Natural killer cell treated with Interleukin-12 subunit alpha and Interleukin-12 subunit beta and Interleukin-15 and Interleukin-18, amount 100 ng/mL, for 72 hours (primary cell): Measurements from ENCODE around the gene SMARCB1. TPM values are rescaled to one million over a fixed set of nuclear protein-coding genes. Genes with fewer than 3 reads are reported as not detected.

Experiments used
- ATAC-seq, 2 donors: fragments of 150-1000 bp; cut with Tn5 transposase in 1 of 2; sonication (Bioruptor Pico), chemical (Tn5 transposase) in 1 of 2; 2 replicates each; pipeline ENCODE4 v1.10.0; 2021
- DNase-seq: peaks from one replicate; pipeline ENCODE4 v3.0.0; 2022; ENCODE audit warnings: low spot score
- H3K27ac Mint-ChIP-seq, 2 donors: 1 replicate in 1 of 2; 2 replicates in 1 of 2; pipeline ENCODE4 v1.8.0; 2022; ENCODE audit warnings: mixed read lengths in 2 of 2, mild to moderate bottlenecking in 1 of 2, moderate library complexity in 1 of 2
- H3K27me3 Mint-ChIP-seq, 2 donors: 1 replicate in 1 of 2; 2 replicates in 1 of 2; pipeline ENCODE4 v1.8.0; 2022; ENCODE audit warnings: mixed read lengths in 2 of 2
- H3K36me3 Mint-ChIP-seq: one replicate; pipeline ENCODE4 v1.8.0; 2022; ENCODE audit warnings: mixed read lengths
- H3K4me1 Mint-ChIP-seq, 2 donors: 1 replicate in 1 of 2; 2 replicates in 1 of 2; pipeline ENCODE4 v1.8.0; 2022; ENCODE audit warnings: low read depth in 2 of 2, mixed read lengths in 2 of 2, mild to moderate bottlenecking in 1 of 2
- H3K4me3 Mint-ChIP-seq: one replicate; pipeline ENCODE4 v1.8.0; 2022; ENCODE audit warnings: mixed read lengths
- H3K9me3 Mint-ChIP-seq: 2 replicates; pipeline ENCODE4 v1.8.0; 2022; ENCODE audit warnings: mixed read lengths
- total RNA-seq, 2 donors: library from RNA; stranded (reverse); gene quantifications; one replicate each; pipeline ENCODE4 v1.2.3, GENCODE V29; 2022

The SMARCB1 gene
- total RNA-seq, 2 donors from 2014 or later: 70.5 to 105 TPM

- no peaks in the 10 kb centered on the region for H3K9me3 Mint-ChIP-seq
- ATAC-seq: no peak
- no peak for DNase-seq
- no peak overlapping the region for H3K27ac Mint-ChIP-seq
- H3K4me1 Mint-ChIP-seq: peaks cover 12% of the 10 kb centered on the region in 2 donors
- no peaks in the 10 kb centered on the region for H3K27me3 Mint-ChIP-seq
- H3K4me3 Mint-ChIP-seq: no peak overlapping the region
- no peaks in the 10 kb centered on the region for H3K36me3 Mint-ChIP-seq
These were observed 33.4 kb upstream of the SMARCB1 start for GRCh38 chr22:23753385-23753784.

GRCh38 chr22:23754220-23754919, 32.4 kb upstream of the SMARCB1 start, which contains the start of gene VPREB3:
Gene VPREB3 (minus strand): TSS chr22:23754425. CDS start chr22:23754363, 62 bp downstream.
- Mint-ChIP-seq H3K27ac (no peak within 1 kb of the TSS), H3K4me3 (no peak within 1 kb of the TSS), H3K4me1 (peaks cover 12% of the 10 kb centered on the region in 2 donors), H3K9me3 (no peaks in the 10 kb centered on the region), H3K36me3 (no peaks in the 10 kb centered on the region), H3K27me3 (no peaks in the 10 kb centered on the region)
- DNase-seq (no peak), ATAC-seq (no peak)

DNA sequence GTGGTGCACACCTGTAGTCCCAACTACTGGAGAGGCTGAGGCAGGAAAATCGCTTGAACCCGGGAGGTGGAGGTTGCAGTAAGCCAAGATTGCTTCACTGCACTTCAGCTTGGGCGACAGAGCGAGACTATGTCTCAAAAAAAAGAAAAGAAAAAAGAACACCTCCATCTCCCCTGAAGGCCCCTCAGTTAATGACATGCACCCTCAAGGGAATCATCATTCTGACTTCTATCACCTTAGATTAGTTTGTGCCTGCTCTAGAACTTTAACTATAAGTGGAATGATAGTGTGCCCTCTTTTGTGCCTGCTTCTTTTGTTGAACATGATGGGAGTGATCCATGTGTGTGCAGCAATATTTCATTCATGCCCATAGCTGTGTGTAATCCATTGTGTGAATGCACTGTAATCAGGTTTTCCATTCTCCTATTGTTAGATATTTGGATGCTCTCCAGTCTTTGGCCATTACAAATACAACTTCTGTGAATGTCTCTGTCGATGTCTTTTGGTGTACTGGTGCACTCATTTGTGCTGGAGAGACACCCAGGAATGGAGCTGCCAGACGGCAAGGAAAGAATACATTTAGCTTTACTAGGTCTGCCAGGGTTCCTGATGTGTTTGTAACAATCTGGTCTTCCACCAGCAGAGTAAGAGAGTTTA, 31.7 kb upstream of the SMARCB1 start:
- Mint-ChIP-seq H3K36me3 (no peaks in the 10 kb centered on the region), H3K4me3 (no peak overlapping the region), H3K27me3 (no peaks in the 10 kb centered on the region), H3K9me3 (no peaks in the 10 kb centered on the region), H3K27ac (no peak overlapping the region), H3K4me1 (peaks cover 6% of the 10 kb centered on the region in 2 donors)
- DNase-seq (no peak), ATAC-seq (no peak)

- ATAC-seq (no peak), DNase-seq (no peak)
- H3K27me3 Mint-ChIP-seq: no peaks in the 10 kb centered on the region
- no peaks in the 10 kb centered on the region for H3K36me3 Mint-ChIP-seq
- no peak overlapping the region for H3K27ac Mint-ChIP-seq
- peaks cover 0 to under 1% of the 10 kb centered on the region in 2 donors for H3K4me1 Mint-ChIP-seq
- no peak overlapping the region for H3K4me3 Mint-ChIP-seq
- no peaks in the 10 kb centered on the region for H3K9me3 Mint-ChIP-seq
These were observed 31.1 kb upstream of the SMARCB1 start for GRCh38 chr22:23755711-23756110.

- Mint-ChIP-seq H3K9me3 (no peaks in the 10 kb centered on the region), H3K36me3 (no peaks in the 10 kb centered on the region), H3K4me1 (no peaks in the 10 kb centered on the region), H3K27me3 (no peaks in the 10 kb centered on the region), H3K4me3 (no peak overlapping the region), H3K27ac (no peak overlapping the region)
- ATAC-seq (no peak), DNase-seq (no peak)
These were observed 29.9 kb upstream of the SMARCB1 start for GRCh38 chr22:23756891-23757290.

DNA sequence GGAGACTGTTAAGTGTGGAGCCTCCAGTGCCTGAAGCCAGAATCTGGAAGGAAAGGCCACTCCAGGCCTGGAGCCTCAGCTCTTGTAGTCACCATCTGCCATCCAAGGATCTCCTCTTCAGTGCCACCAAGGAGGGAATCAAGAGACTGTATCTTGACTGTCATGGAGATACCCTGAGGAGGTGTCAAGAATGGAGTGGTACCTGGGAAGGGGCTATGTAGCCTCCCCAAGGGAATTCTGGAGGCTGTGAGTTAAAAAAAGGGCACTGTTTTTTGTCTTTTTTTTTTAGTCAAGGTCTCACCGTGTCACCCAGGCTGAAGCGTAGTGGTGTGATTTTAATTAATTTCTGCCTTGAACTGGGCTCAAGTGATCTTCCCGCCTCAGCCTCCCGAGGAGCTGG, 27.2 kb upstream of the SMARCB1 start:
- no peak overlapping the region for H3K4me3 Mint-ChIP-seq
- no peak overlapping the region for H3K27ac Mint-ChIP-seq
- DNase-seq (no peak), ATAC-seq (no peak)
- H3K36me3 Mint-ChIP-seq: no peaks in the 10 kb centered on the region
- no peaks in the 10 kb centered on the region for H3K9me3 Mint-ChIP-seq
- H3K27me3 Mint-ChIP-seq: no peaks in the 10 kb centered on the region
- peaks cover 10 to 14% of the 10 kb centered on the region in 2 donors for H3K4me1 Mint-ChIP-seq

- Mint-ChIP-seq H3K4me3 (no peak overlapping the region), H3K36me3 (no peaks in the 10 kb centered on the region), H3K27ac (no peak overlapping the region), H3K4me1 (peaks cover 10 to 14% of the 10 kb centered on the region in 2 donors), H3K27me3 (no peaks in the 10 kb centered on the region), H3K9me3 (no peaks in the 10 kb centered on the region)
- ATAC-seq (no peak), DNase-seq (no peak)
These were observed 26.7 kb upstream of the SMARCB1 start for GRCh38 chr22:23760056-23760455.

DNA sequence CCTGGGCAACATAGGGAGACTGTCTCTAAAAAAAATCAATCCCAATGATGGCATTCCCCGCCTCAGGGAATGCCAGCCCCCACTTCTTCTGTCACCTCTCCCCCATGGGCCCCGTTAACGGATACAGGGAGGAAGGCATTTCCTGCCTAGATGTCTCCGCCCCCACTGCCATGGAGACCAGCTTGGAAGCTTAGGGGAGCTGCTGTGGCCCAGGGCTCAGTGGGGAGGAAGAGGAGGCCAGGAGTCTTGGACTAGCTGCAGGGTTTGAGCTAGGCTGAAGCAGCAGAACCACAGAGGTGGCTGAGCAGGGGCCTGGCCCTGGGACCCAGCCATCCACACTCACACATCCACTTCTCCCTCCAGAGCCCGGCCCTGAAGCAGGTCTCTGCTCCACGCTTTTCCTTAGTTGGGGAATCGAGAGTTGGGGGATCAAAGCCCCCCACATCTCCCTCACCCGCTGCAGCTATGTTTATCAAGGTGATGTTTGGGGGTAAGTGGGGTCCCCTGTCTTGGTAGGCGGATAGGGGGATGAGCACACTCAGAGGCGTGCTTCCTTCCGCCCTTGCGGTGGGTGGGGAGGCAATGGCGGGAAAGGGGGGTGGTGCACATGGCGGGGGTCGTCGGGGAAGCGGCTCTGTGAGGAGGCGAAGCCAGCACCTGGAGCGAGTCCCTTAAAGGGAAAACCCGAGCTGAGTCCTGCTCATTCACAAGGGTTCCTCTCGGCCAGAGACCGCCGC, 23.8 kb upstream of the SMARCB1 start, which contains the start of gene C22orf15:
Gene C22orf15, plus strand, starts transcription at position 149 of the 737 bp plus-strand sequence. Its CDS starts 317 bp downstream, at position 466.
- H3K36me3 Mint-ChIP-seq: no peaks in the 10 kb centered on the region
- DNase-seq (no peak), ATAC-seq (no peak)
- H3K9me3 Mint-ChIP-seq: no peaks in the 10 kb centered on the region
- H3K4me1 Mint-ChIP-seq: peaks cover 10 to 19% of the 10 kb centered on the region in 2 donors
- peak within 1 kb of the TSS; percentile 65 for H3K4me3 Mint-ChIP-seq
- peak within 1 kb of the TSS; percentile 46 to 63 for H3K27ac Mint-ChIP-seq
- H3K27me3 Mint-ChIP-seq: no peaks in the 10 kb centered on the region

- Mint-ChIP-seq H3K27me3 (no peaks in the 10 kb centered on the region), H3K36me3 (no peaks in the 10 kb centered on the region), H3K4me1 (peaks cover 10 to 19% of the 10 kb centered on the region in 2 donors), H3K27ac (peak overlapping the region in 1 of 2 donors; percentile 46), H3K9me3 (no peaks in the 10 kb centered on the region), H3K4me3 (peak overlapping the region; percentile 65)
- DNase-seq (no peak), ATAC-seq (peak; percentile 50 to 61)
These were observed 23.2 kb upstream of the SMARCB1 start for GRCh38 chr22:23763579-23763945.

- DNase-seq: no peak
- Mint-ChIP-seq H3K9me3 (no peaks in the 10 kb centered on the region), H3K4me1 (peaks cover 10 to 19% of the 10 kb centered on the region in 2 donors), H3K27ac (no peak overlapping the region), H3K27me3 (no peaks in the 10 kb centered on the region), H3K36me3 (no peaks in the 10 kb centered on the region), H3K4me3 (peak overlapping the region; percentile 65)
- ATAC-seq: no peak
These were observed 22.8 kb upstream of the SMARCB1 start for GRCh38 chr22:23763954-23764353.

- peak overlapping the region; percentile 23 for H3K4me3 Mint-ChIP-seq
- no peaks in the 10 kb centered on the region for H3K27me3 Mint-ChIP-seq
- no peaks in the 10 kb centered on the region for H3K9me3 Mint-ChIP-seq
- H3K27ac Mint-ChIP-seq: no peak overlapping the region
- no peaks in the 10 kb centered on the region for H3K36me3 Mint-ChIP-seq
- no peak for ATAC-seq
- peaks cover 10 to 19% of the 10 kb centered on the region in 2 donors for H3K4me1 Mint-ChIP-seq
- no peak for DNase-seq
These were observed 21.6 kb upstream of the SMARCB1 start for GRCh38 chr22:23764899-23765881.

- Mint-ChIP-seq H3K4me3 (peak overlapping the region; percentile 57), H3K36me3 (no peaks in the 10 kb centered on the region), H3K4me1 (peaks cover 10 to 25% of the 10 kb centered on the region in 2 donors), H3K9me3 (no peaks in the 10 kb centered on the region), H3K27ac (no peak overlapping the region), H3K27me3 (no peaks in the 10 kb centered on the region)
- DNase-seq (no peak), ATAC-seq (peak; percentile 1 to 21)
These were observed 19.5 kb upstream of the SMARCB1 start for GRCh38 chr22:23767303-23767672.
